Measurements from ENCODE around the gene KIAA1328. TPM values are rescaled to one million over a fixed set of nuclear protein-coding genes. Genes with fewer than 3 reads are reported as not detected.

Gene KIAA1328
- total RNA-seq, 4 donors from 2014 or later, result 6.0 to 23.5 (median 11.1) TPM

- no peak for DNase-seq (ENCODE audit: low spot score)
- TF ChIP-seq CTCF (IDR thresholded peaks at IDR 0.05), result no peak
- no peak for ATAC-seq (ENCODE audit: low FRiP score)
Measured at GRCh38 chr18:37274309-37275236, 445.6 kb downstream of the KIAA1328 start.

- no peak for TF ChIP-seq CTCF (IDR thresholded peaks at IDR 0.05)
- no peak for ATAC-seq (ENCODE audit: low FRiP score)
- DNase-seq (ENCODE audit: low spot score), result no peak
Measured at GRCh38 chr18:37275237-37275741, 446.4 kb downstream of the KIAA1328 start.

GRCh38 chr18:37276111-37276890 is 447.4 kb downstream of the KIAA1328 start:
- ATAC-seq (ENCODE audit: low FRiP score) (no peak), DNase-seq (ENCODE audit: low spot score) (no peak)
- TF ChIP-seq CTCF (IDR thresholded peaks at IDR 0.05), result no peak

GRCh38 chr18:37277804-37278203 is 448.9 kb downstream of the KIAA1328 start:
- TF ChIP-seq CTCF (IDR thresholded peaks at IDR 0.05), result no peak
- no peak for DNase-seq (ENCODE audit: low spot score)
- ATAC-seq (ENCODE audit: low FRiP score), result no peak

Other genes starting within 250 kb of the KIAA1328 start
- gene TPGS2, start 125 bp upstream of the KIAA1328 start, total RNA-seq, result 100 to 1,000 TPM in 2 of 4 donors, 10 to 100 TPM in 2; 66.6 to 134 (median 101) TPM

Data from omental fat pad (tissue), 4 donors.